Measurements from ENCODE around the gene TUBB.

The TUBB gene

DNA sequence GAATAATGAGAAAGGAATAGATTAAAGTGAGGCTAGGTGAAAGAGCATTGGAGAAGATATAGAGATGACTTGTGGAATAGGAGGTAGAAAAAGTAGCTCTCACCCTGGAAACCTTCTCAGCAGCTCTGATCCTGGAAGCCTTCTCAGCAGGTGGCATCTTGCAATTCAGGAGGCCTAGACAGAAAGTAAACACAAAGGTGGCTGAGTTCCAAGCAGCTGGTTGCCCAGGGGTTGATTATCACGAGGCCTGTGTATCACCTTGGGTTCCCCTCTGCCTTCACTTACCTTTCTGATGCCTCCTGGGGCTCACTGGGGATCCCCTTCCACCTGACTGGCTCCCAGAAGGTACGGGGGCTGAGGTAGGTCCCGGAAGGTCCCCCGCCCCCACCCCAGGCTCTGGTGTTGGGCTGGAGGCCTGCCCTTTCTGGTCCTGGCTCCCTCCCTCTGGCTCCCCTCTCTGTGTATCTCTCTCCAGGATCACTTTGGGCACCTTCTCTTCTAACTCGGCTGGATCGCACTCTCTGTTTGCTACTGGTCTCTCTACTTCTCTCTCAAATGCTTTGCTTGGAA lies 12.8 kb upstream of the TUBB start:
- Histone ChIP-seq H3K27ac (ENCODE audit: extremely low read depth, low read depth, low read length) (peak overlapping the region; percentile 91), H3K4me3 (ENCODE audit: low read depth, low read length) (no peak overlapping the region), H3K9me3 (ENCODE audit: control insufficient read depth, insufficient read depth, low read depth, low read length) (no peaks in the 10 kb centered on the region), H3K4me1 (ENCODE audit: control insufficient read depth, insufficient read depth, low read length) (peaks cover 17% of the 10 kb centered on the region), H3K36me3 (ENCODE audit: control insufficient read depth in 2 of 2, insufficient read depth in 1 of 2, low read length in 2 of 2) (peaks cover 55 to 92% of the 10 kb centered on the region in 2 experiments)
- ChIA-PET CTCF (interaction anchor here (0.6 to 2.7 kb wide), 7 partner anchors 15 to 33 kb away, joined by 3 to 22 read pairs (median 5); no protein-coding TSS in a partner anchor), POLR2A (interaction anchor here (1.0 to 2.9 kb wide), 8 partner anchors 10 to 91 kb away, joined by 4 to 36 read pairs (median 6); partner anchors contain the start of genes IER3, MDC1, NRM and TUBB)
- TF ChIP-seq ZNF660 (tag by site-specific recombination; IDR thresholded peaks at IDR 0.05) (peak; percentile 95), WT1 (tag by site-specific recombination; IDR thresholded peaks at IDR 0.05) (no peak; the same call in 1 of the 2 replicates), ZNF423 (tag by site-specific recombination; IDR thresholded peaks at IDR 0.05) (peak; percentile 65; the same call in 1 of the 2 replicates), ZNF558 (tag by site-specific recombination; IDR thresholded peaks at IDR 0.05) (peak; percentile 46; the same call in 1 of the 2 replicates), ZSCAN30 (tag by site-specific recombination; IDR thresholded peaks at IDR 0.05) (peak; percentile 50; the same call in 1 of the 2 replicates), ZNF600 (tag by site-specific recombination; IDR thresholded peaks at IDR 0.05) (peak; percentile 66; the same call in 1 of the 2 replicates), YY1 (tag by site-specific recombination; IDR thresholded peaks at IDR 0.05) (no peak), ZNF404 (tag by site-specific recombination; IDR thresholded peaks at IDR 0.05) (no peak), KLF8 (tag by site-specific recombination; IDR thresholded peaks at IDR 0.05) (0 out of 2 replicates have a peak, but pooled peaks have one; percentile 31), ZIC2 (tag by site-specific recombination; IDR thresholded peaks at IDR 0.05) (peak; percentile 68), GFI1B (tag by site-specific recombination; IDR thresholded peaks at IDR 0.05) (no peak), MZF1 (tag by site-specific recombination; IDR thresholded peaks at IDR 0.05; ENCODE audit: borderline replicate concordance) (peak; percentile 40), ZBTB8A (tag by site-specific recombination; IDR thresholded peaks at IDR 0.05) (0 out of 2 replicates have a peak, but pooled peaks have one; percentile 18), OSR2 (tag by site-specific recombination; IDR thresholded peaks at IDR 0.05) (peak; percentile 60), SCRT2 (tag by site-specific recombination; IDR thresholded peaks at IDR 0.05) (peak; percentile 40; the same call in 1 of the 2 replicates), GLIS1 (tag by site-specific recombination; IDR thresholded peaks at IDR 0.05) (peak; percentile 87), IKZF3 (tag by site-specific recombination; IDR thresholded peaks at IDR 0.05) (0 out of 2 replicates have a peak, but pooled peaks have one; percentile 18), ZNF785 (tag by site-specific recombination; IDR thresholded peaks at IDR 0.05) (no peak)
- TF ChIP-seq, protein P1, sequence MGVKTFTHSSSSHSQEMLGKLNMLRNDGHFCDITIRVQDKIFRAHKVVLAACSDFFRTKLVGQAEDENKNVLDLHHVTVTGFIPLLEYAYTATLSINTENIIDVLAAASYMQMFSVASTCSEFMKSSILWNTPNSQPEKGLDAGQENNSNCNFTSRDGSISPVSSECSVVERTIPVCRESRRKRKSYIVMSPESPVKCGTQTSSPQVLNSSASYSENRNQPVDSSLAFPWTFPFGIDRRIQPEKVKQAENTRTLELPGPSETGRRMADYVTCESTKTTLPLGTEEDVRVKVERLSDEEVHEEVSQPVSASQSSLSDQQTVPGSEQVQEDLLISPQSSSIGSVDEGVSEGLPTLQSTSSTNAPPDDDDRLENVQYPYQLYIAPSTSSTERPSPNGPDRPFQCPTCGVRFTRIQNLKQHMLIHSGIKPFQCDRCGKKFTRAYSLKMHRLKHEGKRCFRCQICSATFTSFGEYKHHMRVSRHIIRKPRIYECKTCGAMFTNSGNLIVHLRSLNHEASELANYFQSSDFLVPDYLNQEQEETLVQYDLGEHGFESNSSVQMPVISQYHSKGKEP (tag by site-specific recombination; IDR thresholded peaks at IDR 0.05), result peak; percentile 87
- TF ChIP-seq, protein P2, sequence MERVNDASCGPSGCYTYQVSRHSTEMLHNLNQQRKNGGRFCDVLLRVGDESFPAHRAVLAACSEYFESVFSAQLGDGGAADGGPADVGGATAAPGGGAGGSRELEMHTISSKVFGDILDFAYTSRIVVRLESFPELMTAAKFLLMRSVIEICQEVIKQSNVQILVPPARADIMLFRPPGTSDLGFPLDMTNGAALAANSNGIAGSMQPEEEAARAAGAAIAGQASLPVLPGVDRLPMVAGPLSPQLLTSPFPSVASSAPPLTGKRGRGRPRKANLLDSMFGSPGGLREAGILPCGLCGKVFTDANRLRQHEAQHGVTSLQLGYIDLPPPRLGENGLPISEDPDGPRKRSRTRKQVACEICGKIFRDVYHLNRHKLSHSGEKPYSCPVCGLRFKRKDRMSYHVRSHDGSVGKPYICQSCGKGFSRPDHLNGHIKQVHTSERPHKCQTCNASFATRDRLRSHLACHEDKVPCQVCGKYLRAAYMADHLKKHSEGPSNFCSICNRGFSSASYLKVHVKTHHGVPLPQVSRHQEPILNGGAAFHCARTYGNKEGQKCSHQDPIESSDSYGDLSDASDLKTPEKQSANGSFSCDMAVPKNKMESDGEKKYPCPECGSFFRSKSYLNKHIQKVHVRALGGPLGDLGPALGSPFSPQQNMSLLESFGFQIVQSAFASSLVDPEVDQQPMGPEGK (tag by site-specific recombination; IDR thresholded peaks at IDR 0.05), result peak; percentile 43
- TF ChIP-seq, protein P3, sequence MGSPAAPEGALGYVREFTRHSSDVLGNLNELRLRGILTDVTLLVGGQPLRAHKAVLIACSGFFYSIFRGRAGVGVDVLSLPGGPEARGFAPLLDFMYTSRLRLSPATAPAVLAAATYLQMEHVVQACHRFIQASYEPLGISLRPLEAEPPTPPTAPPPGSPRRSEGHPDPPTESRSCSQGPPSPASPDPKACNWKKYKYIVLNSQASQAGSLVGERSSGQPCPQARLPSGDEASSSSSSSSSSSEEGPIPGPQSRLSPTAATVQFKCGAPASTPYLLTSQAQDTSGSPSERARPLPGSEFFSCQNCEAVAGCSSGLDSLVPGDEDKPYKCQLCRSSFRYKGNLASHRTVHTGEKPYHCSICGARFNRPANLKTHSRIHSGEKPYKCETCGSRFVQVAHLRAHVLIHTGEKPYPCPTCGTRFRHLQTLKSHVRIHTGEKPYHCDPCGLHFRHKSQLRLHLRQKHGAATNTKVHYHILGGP (tag by site-specific recombination; IDR thresholded peaks at IDR 0.05), result peak; percentile 62; the same call in 1 of the 2 replicates
- TF ChIP-seq, protein P4, sequence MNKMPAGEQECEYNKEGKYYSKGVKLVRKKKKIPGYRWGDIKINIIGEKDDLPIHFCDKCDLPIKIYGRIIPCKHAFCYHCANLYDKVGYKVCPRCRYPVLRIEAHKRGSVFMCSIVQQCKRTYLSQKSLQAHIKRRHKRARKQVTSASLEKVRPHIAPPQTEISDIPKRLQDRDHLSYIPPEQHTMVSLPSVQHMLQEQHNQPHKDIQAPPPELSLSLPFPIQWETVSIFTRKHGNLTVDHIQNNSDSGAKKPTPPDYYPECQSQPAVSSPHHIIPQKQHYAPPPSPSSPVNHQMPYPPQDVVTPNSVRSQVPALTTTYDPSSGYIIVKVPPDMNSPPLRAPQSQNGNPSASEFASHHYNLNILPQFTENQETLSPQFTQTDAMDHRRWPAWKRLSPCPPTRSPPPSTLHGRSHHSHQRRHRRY (tag by site-specific recombination; IDR thresholded peaks at IDR 0.05), result no peak
- TF ChIP-seq, protein P5, sequence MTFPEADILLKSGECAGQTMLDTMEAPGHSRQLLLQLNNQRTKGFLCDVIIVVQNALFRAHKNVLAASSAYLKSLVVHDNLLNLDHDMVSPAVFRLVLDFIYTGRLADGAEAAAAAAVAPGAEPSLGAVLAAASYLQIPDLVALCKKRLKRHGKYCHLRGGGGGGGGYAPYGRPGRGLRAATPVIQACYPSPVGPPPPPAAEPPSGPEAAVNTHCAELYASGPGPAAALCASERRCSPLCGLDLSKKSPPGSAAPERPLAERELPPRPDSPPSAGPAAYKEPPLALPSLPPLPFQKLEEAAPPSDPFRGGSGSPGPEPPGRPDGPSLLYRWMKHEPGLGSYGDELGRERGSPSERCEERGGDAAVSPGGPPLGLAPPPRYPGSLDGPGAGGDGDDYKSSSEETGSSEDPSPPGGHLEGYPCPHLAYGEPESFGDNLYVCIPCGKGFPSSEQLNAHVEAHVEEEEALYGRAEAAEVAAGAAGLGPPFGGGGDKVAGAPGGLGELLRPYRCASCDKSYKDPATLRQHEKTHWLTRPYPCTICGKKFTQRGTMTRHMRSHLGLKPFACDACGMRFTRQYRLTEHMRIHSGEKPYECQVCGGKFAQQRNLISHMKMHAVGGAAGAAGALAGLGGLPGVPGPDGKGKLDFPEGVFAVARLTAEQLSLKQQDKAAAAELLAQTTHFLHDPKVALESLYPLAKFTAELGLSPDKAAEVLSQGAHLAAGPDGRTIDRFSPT (tag by site-specific recombination; IDR thresholded peaks at IDR 0.05), result no peak
- TF ChIP-seq, protein P6, sequence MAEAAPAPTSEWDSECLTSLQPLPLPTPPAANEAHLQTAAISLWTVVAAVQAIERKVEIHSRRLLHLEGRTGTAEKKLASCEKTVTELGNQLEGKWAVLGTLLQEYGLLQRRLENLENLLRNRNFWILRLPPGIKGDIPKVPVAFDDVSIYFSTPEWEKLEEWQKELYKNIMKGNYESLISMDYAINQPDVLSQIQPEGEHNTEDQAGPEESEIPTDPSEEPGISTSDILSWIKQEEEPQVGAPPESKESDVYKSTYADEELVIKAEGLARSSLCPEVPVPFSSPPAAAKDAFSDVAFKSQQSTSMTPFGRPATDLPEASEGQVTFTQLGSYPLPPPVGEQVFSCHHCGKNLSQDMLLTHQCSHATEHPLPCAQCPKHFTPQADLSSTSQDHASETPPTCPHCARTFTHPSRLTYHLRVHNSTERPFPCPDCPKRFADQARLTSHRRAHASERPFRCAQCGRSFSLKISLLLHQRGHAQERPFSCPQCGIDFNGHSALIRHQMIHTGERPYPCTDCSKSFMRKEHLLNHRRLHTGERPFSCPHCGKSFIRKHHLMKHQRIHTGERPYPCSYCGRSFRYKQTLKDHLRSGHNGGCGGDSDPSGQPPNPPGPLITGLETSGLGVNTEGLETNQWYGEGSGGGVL (tag by site-specific recombination; IDR thresholded peaks at IDR 0.05), result peak; percentile 26; the same call in 1 of the 2 replicates
- TF ChIP-seq, protein P7, sequence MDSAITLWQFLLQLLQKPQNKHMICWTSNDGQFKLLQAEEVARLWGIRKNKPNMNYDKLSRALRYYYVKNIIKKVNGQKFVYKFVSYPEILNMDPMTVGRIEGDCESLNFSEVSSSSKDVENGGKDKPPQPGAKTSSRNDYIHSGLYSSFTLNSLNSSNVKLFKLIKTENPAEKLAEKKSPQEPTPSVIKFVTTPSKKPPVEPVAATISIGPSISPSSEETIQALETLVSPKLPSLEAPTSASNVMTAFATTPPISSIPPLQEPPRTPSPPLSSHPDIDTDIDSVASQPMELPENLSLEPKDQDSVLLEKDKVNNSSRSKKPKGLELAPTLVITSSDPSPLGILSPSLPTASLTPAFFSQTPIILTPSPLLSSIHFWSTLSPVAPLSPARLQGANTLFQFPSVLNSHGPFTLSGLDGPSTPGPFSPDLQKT (IDR thresholded peaks at IDR 0.05; ENCODE audit: borderline replicate concordance, low read depth, low read length), result no peak
